ENCODE measurements around the gene ASMT.
"Not testable (repeated sequence)": the region's sequence is repeated elsewhere in the genome, so short reads cannot be mapped to it uniquely, and the experiment has no call there.

ASMT gene

DNA sequence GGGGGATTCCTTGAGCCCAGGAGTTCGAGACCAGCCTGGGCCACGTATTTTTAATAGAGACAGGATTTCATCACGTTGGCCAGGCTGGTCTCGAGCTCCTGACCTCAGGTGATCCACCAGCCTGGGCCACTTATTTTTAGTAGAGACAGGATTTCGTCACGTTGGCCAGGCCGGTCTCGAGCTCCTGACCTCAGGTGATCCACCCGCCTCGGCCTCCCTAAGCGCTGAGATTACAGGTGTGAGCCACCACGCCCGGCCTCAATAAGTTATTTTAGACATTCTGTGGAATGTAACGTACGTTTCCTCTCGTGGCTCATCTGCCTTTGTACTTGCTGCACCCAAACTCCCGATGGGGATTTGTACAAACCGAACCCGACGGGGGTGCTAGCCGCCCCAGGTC is 8.8 kb downstream of the ASMT start:
- Histone ChIP-seq H3K4me3 (ENCODE audit: low read length) (no peak overlapping the region), H3K36me3 (ENCODE audit: control insufficient read depth, insufficient read depth, low read length) (no peaks in the 10 kb centered on the region), H3K27ac (ENCODE audit: low read depth, low read length) (no peak overlapping the region)

GRCh38 chrX:1624158-1624860 is 9.4 kb downstream of the ASMT start:
- H3K4me1 ChIP-seq (ENCODE audit: control insufficient read depth, insufficient read depth, low read length); H3K27me3 ChIP-seq (ENCODE audit: control insufficient read depth, insufficient read depth, low read length); H3K27ac ChIP-seq (ENCODE audit: low read depth, low read length); H3K4me3 ChIP-seq (ENCODE audit: low read length); H3K36me3 ChIP-seq (ENCODE audit: control insufficient read depth, insufficient read depth, low read length); H3K9ac ChIP-seq (ENCODE audit: low read length): not testable (repeated sequence)

More for the DNA sequence above, 8.8 kb downstream of the ASMT start:
- no peak overlapping the region for H3K9ac ChIP-seq (ENCODE audit: low read length)
- no peaks in the 10 kb centered on the region for H3K4me1 ChIP-seq (ENCODE audit: control insufficient read depth, insufficient read depth, low read length)
- no peaks in the 10 kb centered on the region for H3K27me3 ChIP-seq (ENCODE audit: control insufficient read depth, insufficient read depth, low read length)

- not testable (repeated sequence) for H3K9ac ChIP-seq (ENCODE audit: low read length); H3K4me3 ChIP-seq (ENCODE audit: low read length); H3K27me3 ChIP-seq (ENCODE audit: control insufficient read depth, insufficient read depth, low read length); H3K27ac ChIP-seq (ENCODE audit: low read depth, low read length); H3K4me1 ChIP-seq (ENCODE audit: control insufficient read depth, insufficient read depth, low read length); H3K36me3 ChIP-seq (ENCODE audit: control insufficient read depth, insufficient read depth, low read length)
Measured at GRCh38 chrX:1624861-1625215, 10.0 kb downstream of the ASMT start.

GRCh38 chrX:1629244-1629643 is 14.4 kb downstream of the ASMT start:
- Histone ChIP-seq H3K4me3 (ENCODE audit: low read length) (no peak overlapping the region), H3K9ac (ENCODE audit: low read length) (no peak overlapping the region), H3K27ac (ENCODE audit: low read depth, low read length) (no peak overlapping the region), H3K36me3 (ENCODE audit: control insufficient read depth, insufficient read depth, low read length) (no peaks in the 10 kb centered on the region), H3K4me1 (ENCODE audit: control insufficient read depth, insufficient read depth, low read length) (no peaks in the 10 kb centered on the region), H3K27me3 (ENCODE audit: control insufficient read depth, insufficient read depth, low read length) (no peaks in the 10 kb centered on the region)

DNA sequence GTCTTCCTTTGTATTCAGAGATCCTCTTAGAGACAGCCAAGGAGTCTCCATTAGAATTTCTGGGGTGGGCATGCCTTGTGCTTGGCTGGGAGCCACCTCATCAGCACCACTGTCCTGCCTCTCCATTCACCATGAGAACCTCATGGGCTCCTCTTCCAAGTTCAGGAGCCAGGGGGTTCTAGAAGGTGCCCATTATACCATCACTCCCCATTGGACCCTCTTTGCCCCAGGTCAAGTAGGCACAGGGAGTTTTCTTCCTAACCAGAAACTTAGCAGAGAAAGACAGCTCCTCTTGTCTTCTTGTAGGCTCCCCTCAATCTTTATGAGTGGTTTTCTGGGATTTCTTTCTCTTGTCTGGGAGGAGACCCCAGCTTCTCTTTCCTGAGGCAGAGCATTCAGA is 31.1 kb downstream of the ASMT start:
- Histone ChIP-seq H3K36me3 (ENCODE audit: control insufficient read depth, insufficient read depth, low read length) (no peaks in the 10 kb centered on the region), H3K9ac (ENCODE audit: low read length) (no peak overlapping the region), H3K27ac (ENCODE audit: low read depth, low read length) (no peak overlapping the region), H3K4me3 (ENCODE audit: low read length) (no peak overlapping the region), H3K27me3 (ENCODE audit: control insufficient read depth, insufficient read depth, low read length) (no peaks in the 10 kb centered on the region), H3K4me1 (ENCODE audit: control insufficient read depth, insufficient read depth, low read length) (no peaks in the 10 kb centered on the region)

GRCh38 chrX:1649621-1650020 is 34.8 kb downstream of the ASMT start:
- Histone ChIP-seq H3K27ac (ENCODE audit: low read depth, low read length) (no peak overlapping the region), H3K9ac (ENCODE audit: low read length) (no peak overlapping the region), H3K27me3 (ENCODE audit: control insufficient read depth, insufficient read depth, low read length) (no peaks in the 10 kb centered on the region), H3K4me1 (ENCODE audit: control insufficient read depth, insufficient read depth, low read length) (no peaks in the 10 kb centered on the region), H3K36me3 (ENCODE audit: control insufficient read depth, insufficient read depth, low read length) (no peaks in the 10 kb centered on the region), H3K4me3 (ENCODE audit: low read length) (no peak overlapping the region)

GRCh38 chrX:1652011-1652811 is 37.4 kb downstream of the ASMT start:
- H3K27ac ChIP-seq (ENCODE audit: low read depth, low read length); H3K9ac ChIP-seq (ENCODE audit: low read length); H3K4me3 ChIP-seq (ENCODE audit: low read length); H3K4me1 ChIP-seq (ENCODE audit: control insufficient read depth, insufficient read depth, low read length); H3K36me3 ChIP-seq (ENCODE audit: control insufficient read depth, insufficient read depth, low read length); H3K27me3 ChIP-seq (ENCODE audit: control insufficient read depth, insufficient read depth, low read length): not testable (repeated sequence)

GRCh38 chrX:1656379-1656778 is 41.5 kb downstream of the ASMT start:
- no peak overlapping the region for H3K9ac ChIP-seq (ENCODE audit: low read length)
- H3K27me3 ChIP-seq (ENCODE audit: control insufficient read depth, insufficient read depth, low read length): no peaks in the 10 kb centered on the region
- no peaks in the 10 kb centered on the region for H3K36me3 ChIP-seq (ENCODE audit: control insufficient read depth, insufficient read depth, low read length)
- no peak overlapping the region for H3K4me3 ChIP-seq (ENCODE audit: low read length)
- no peaks in the 10 kb centered on the region for H3K4me1 ChIP-seq (ENCODE audit: control insufficient read depth, insufficient read depth, low read length)
- no peak overlapping the region for H3K27ac ChIP-seq (ENCODE audit: low read depth, low read length)

- H3K9ac ChIP-seq (ENCODE audit: low read length): no peak overlapping the region
- H3K4me1 ChIP-seq (ENCODE audit: control insufficient read depth, insufficient read depth, low read length): no peaks in the 10 kb centered on the region
- no peaks in the 10 kb centered on the region for H3K27me3 ChIP-seq (ENCODE audit: control insufficient read depth, insufficient read depth, low read length)
- no peak overlapping the region for H3K4me3 ChIP-seq (ENCODE audit: low read length)
- H3K27ac ChIP-seq (ENCODE audit: low read depth, low read length): no peak overlapping the region
- H3K36me3 ChIP-seq (ENCODE audit: control insufficient read depth, insufficient read depth, low read length): no peaks in the 10 kb centered on the region
Measured at GRCh38 chrX:1657367-1658070, 42.7 kb downstream of the ASMT start.

- Histone ChIP-seq H3K27me3 (ENCODE audit: control insufficient read depth, insufficient read depth, low read length) (no peaks in the 10 kb centered on the region), H3K4me3 (ENCODE audit: low read length) (no peak overlapping the region), H3K4me1 (ENCODE audit: control insufficient read depth, insufficient read depth, low read length) (no peaks in the 10 kb centered on the region), H3K27ac (ENCODE audit: low read depth, low read length) (no peak overlapping the region), H3K9ac (ENCODE audit: low read length) (no peak overlapping the region), H3K36me3 (ENCODE audit: control insufficient read depth, insufficient read depth, low read length) (no peaks in the 10 kb centered on the region)
Measured at GRCh38 chrX:1658071-1658491, 43.2 kb downstream of the ASMT start.

DNA sequence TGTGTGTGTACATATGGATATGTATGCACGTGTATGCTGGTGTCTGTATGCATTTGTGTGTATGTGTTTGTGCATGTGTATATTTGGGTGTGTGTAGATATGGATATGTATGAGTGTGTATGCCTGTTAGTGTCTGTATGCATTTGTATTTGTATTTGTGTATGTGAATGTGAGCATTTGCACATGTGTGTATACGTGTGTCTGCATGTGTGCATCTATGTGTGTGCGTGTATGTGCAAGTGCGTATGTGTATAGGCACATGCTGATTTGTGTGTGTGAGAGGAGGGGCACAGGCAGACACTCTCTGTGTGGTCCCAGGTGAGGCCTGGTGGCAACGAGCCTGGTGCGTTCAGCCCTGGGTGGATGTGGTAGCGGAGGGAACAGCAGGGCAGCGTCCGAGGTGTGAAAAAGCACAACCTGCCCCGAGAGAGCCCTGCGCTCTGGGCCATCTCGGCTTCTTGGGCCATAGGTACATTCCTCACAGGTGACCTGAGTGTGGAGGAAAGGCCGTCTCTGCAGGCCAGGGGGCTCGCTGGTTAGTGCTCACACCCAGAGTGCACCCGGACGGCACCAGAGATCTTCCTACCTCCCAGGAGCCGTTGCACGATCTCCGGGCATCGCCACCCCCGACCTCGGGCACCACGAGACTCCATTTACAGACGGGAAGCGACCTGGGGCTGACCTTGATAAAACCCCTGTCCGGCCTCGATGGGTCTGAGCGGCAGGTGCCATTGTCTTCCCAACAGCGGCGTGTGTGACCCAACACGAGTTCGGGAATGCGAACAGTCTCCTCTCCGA is 45.0 kb downstream of the ASMT start:
- no peak overlapping the region for H3K27ac ChIP-seq (ENCODE audit: low read depth, low read length)
- no peak overlapping the region for H3K9ac ChIP-seq (ENCODE audit: low read length)
- H3K4me1 ChIP-seq (ENCODE audit: control insufficient read depth, insufficient read depth, low read length): no peaks in the 10 kb centered on the region
- H3K36me3 ChIP-seq (ENCODE audit: control insufficient read depth, insufficient read depth, low read length): no peaks in the 10 kb centered on the region
- no peak overlapping the region for H3K4me3 ChIP-seq (ENCODE audit: low read length)
- no peaks in the 10 kb centered on the region for H3K27me3 ChIP-seq (ENCODE audit: control insufficient read depth, insufficient read depth, low read length)

Data from rectal smooth muscle tissue (tissue), 1 donor.